Midbrain (tissue), 1 donor: ENCODE results near the gene PRDM7.
"Not testable (repeated sequence)": the region's sequence is repeated elsewhere in the genome, so short reads cannot be mapped to it uniquely, and the experiment has no call there.

ENCODE experiments used
- DNase-seq: peaks from one replicate; lab custom pipeline; 2025; lab: John Stamatoyannopoulos, UW

The PRDM7 gene

GRCh38 chr16:90012991-90013745 is 64.0 kb downstream of the PRDM7 start:
- no peak for DNase-seq

DNA sequence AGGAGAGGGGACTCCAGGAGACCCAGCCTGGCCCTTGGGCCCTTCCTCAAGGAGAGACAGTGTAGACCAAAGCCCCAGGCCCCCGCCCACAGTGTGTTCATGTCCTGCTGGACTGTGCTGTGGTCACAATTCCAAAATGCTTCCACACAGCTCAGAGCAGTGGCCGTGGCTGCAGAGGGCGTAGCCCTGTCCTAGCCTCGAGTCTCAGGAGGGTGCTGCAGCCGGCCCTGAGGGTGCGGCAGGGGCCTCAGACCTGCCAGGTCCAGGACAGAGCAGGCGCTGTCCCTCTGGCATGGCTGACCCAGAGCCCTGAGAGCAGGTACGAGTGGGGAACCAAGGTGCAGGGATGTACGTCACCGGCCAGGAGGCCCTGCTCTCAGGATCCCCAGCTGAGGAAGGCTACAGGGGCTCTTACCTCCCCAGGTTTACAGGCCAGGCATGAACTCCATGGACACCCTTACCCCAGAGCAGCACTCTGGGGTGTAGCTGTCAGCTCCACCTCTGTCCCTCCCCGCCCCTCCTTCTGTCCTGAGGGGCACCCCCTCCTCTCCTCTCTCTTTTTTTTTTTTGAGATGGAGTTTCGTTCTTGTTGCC is 65.1 kb downstream of the PRDM7 start:
- DNase-seq, result no peak

GRCh38 chr16:90011508-90011819 is 65.7 kb downstream of the PRDM7 start:
- no peak for DNase-seq

GRCh38 chr16:90010676-90011507 is 66.2 kb downstream of the PRDM7 start:
- no peak for DNase-seq

DNA sequence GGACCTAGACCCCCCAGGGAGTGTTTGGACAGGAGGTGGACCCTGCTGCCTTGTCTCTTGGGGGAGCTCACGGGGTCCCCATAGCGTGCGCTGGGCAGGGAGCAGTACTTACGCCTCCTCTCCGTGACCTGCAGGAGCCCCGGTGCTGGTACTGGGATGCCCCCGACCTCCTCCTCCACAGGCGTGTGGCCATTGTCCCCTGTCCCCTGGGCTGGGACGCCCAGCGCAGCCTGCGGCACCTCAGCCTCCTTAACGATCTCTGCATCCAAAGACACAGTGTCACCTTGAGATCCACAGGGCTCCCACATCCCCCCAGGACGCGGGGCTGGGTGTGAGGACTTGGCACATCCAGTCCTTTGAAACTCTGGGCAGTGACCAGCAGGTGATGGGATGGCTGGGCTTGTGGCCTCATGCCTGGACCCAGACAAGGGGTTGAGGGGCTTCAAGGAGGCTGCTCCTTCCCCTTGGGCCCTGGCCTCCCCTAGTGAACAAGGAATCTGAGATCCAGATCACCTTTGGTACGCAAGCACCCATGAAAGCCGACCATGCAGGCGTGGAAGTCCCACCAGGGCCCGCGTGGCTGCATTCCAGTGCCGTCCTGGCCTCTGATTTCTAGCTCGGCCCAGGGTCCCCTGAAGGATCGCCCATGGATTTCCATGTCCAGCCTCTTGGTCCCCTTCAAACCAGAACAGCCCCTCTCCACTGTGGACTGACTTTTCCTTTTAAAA is 67.8 kb downstream of the PRDM7 start:
- no peak for DNase-seq

DNA sequence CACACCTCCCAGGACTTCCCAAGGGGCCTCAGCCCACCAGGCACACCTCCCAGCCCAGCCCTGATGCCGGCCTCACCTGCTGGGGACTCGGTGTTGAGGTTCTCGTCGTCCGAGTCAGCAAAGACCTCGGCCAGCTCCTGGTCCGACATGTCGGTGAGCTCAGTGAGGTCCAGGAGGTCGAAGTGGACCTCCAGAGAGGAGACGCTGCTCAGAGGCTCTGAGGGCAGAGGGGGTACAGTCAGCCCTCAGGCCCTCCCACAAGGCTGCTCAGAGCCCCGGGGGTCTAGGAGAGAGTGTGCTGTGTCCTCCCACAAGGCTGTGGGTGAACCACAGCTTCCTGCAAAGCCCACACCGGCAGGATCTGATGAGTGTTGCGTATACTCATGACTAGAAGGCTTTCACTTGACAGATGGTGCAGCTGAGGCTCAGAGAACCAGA is 68.4 kb downstream of the PRDM7 start:
- no peak for DNase-seq

GRCh38 chr16:90007635-90008234 is 69.4 kb downstream of the PRDM7 start:
- DNase-seq, result not testable (repeated sequence)

DNA sequence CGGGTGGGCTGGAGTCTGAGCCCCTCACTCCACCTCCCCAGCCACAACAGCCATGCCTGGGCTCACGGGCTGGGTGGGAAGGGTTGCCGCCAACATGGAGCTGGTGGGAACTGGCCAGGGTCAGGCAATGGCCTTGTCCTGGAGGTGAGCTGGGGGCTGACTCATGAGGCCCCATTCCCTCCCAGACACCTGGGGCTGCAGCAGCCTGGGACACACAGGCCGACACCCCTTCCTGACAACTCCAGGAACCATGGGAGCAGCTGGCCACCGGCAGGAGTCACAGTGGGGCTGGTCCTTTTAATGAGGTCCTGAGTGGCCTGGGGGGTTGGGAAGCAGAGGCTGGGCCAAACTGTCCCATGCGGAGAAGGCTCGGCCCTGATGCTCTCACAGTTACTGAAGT is 70.1 kb downstream of the PRDM7 start:
- DNase-seq, result no peak
